Measurements from ENCODE around the gene TMEM150C.

Gene TMEM150C

GRCh38 chr4:82496349-82496748 lies 65.4 kb downstream of the TMEM150C start:
- no peak for TF ChIP-seq SIN3A (IDR thresholded peaks at IDR 0.05; ENCODE audit: borderline replicate concordance, insufficient read depth, low read length)
- no peak for TF ChIP-seq POLR2AphosphoS5 (IDR thresholded peaks at IDR 0.05; ENCODE audit: low read depth, low read length)
- no peak for TF ChIP-seq FOXP2 (optimal IDR thresholded peaks at IDR 0.05; ENCODE audit: borderline replicate concordance, extremely low read depth, extremely low read length, insufficient read depth)
- TF ChIP-seq TAF1 (IDR thresholded peaks at IDR 0.05; ENCODE audit: borderline replicate concordance, insufficient read depth, low read length), result no peak
- no peak for TF ChIP-seq REST (IDR thresholded peaks at IDR 0.05; ENCODE audit: insufficient read depth in 1 of 2, low read depth in 2 of 2, low read length in 2 of 2)

- no peak for TF ChIP-seq TAF1 (IDR thresholded peaks at IDR 0.05; ENCODE audit: borderline replicate concordance, insufficient read depth, low read length)
Measured at GRCh38 chr4:82495666-82496065, 66.1 kb downstream of the TMEM150C start.

GRCh38 chr4:82493721-82494425 lies 67.9 kb downstream of the TMEM150C start:
- TF ChIP-seq POLR2AphosphoS5 (IDR thresholded peaks at IDR 0.05; ENCODE audit: low read depth, low read length) (no peak), FOXP2 (optimal IDR thresholded peaks at IDR 0.05; ENCODE audit: borderline replicate concordance, extremely low read depth, extremely low read length, insufficient read depth) (no peak), TAF1 (IDR thresholded peaks at IDR 0.05; ENCODE audit: borderline replicate concordance, insufficient read depth, low read length) (no peak), REST (IDR thresholded peaks at IDR 0.05; ENCODE audit: insufficient read depth in 1 of 2, low read depth in 2 of 2, low read length in 2 of 2) (no peak), SIN3A (IDR thresholded peaks at IDR 0.05; ENCODE audit: borderline replicate concordance, insufficient read depth, low read length) (no peak)

- TF ChIP-seq TAF1 (IDR thresholded peaks at IDR 0.05; ENCODE audit: borderline replicate concordance, insufficient read depth, low read length), result no peak
- TF ChIP-seq SIN3A (IDR thresholded peaks at IDR 0.05; ENCODE audit: borderline replicate concordance, insufficient read depth, low read length), result no peak
- TF ChIP-seq FOXP2 (optimal IDR thresholded peaks at IDR 0.05; ENCODE audit: borderline replicate concordance, extremely low read depth, extremely low read length, insufficient read depth), result no peak
- no peak for TF ChIP-seq POLR2AphosphoS5 (IDR thresholded peaks at IDR 0.05; ENCODE audit: low read depth, low read length)
- no peak for TF ChIP-seq REST (IDR thresholded peaks at IDR 0.05; ENCODE audit: insufficient read depth in 1 of 2, low read depth in 2 of 2, low read length in 2 of 2)
Measured at GRCh38 chr4:82491251-82491960, 70.4 kb downstream of the TMEM150C start.

GRCh38 chr4:82489987-82490386 lies 71.8 kb downstream of the TMEM150C start:
- no peak for TF ChIP-seq SIN3A (IDR thresholded peaks at IDR 0.05; ENCODE audit: borderline replicate concordance, insufficient read depth, low read length)
- TF ChIP-seq FOXP2 (optimal IDR thresholded peaks at IDR 0.05; ENCODE audit: borderline replicate concordance, extremely low read depth, extremely low read length, insufficient read depth), result no peak
- no peak for TF ChIP-seq POLR2AphosphoS5 (IDR thresholded peaks at IDR 0.05; ENCODE audit: low read depth, low read length)
- TF ChIP-seq REST (IDR thresholded peaks at IDR 0.05; ENCODE audit: insufficient read depth in 1 of 2, low read depth in 2 of 2, low read length in 2 of 2), result no peak
- no peak for TF ChIP-seq TAF1 (IDR thresholded peaks at IDR 0.05; ENCODE audit: borderline replicate concordance, insufficient read depth, low read length)
